BLaER1 (cell line): ENCODE measurements around the gene PSAPL1.

Experiments
- H3K27ac ChIP-seq: shearing (Covaris generic); formaldehyde crosslinking; 2 replicates; pipeline ENCODE4 v1.8.1; 2022
- H3K27me3 ChIP-seq: shearing (Covaris generic); formaldehyde crosslinking; 2 replicates; pipeline ENCODE4 v1.8.1; 2022
- H3K36me3 ChIP-seq: shearing (Covaris generic); formaldehyde crosslinking; 2 replicates; pipeline ENCODE4 v1.8.1; 2022
- H3K4me1 ChIP-seq: shearing (Covaris generic); formaldehyde crosslinking; 2 replicates; pipeline ENCODE4 v1.8.1; 2022
- H3K4me2 ChIP-seq: shearing (Covaris generic); formaldehyde crosslinking; 2 replicates; pipeline ENCODE4 v1.8.1; 2022
- H3K4me3 ChIP-seq: shearing (Covaris generic); formaldehyde crosslinking; 2 replicates; pipeline ENCODE4 v1.8.1; 2022
- H3K9ac ChIP-seq: shearing (Covaris generic); formaldehyde crosslinking; 2 replicates; pipeline ENCODE4 v1.8.1; 2022
- H3K9me3 ChIP-seq: shearing (Covaris generic); formaldehyde crosslinking; 2 replicates; pipeline ENCODE4 v1.8.1; 2022
- H4K20me1 ChIP-seq: shearing (Covaris generic); formaldehyde crosslinking; 2 replicates; pipeline ENCODE4 v1.8.1; 2022
- Cebpa-rat ChIP-seq: shearing (Covaris generic); IDR thresholded peaks from 2 replicates; pipeline ENCODE4 v1.8.1; 2022

Gene PSAPL1

GRCh38 chr4:7470522-7471128 is 35.9 kb upstream of the PSAPL1 start:
- Histone ChIP-seq H3K9ac (no peak overlapping the region), H3K27ac (no peak overlapping the region), H3K4me3 (no peak overlapping the region), H3K27me3 (no peaks in the 10 kb centered on the region), H3K36me3 (no peaks in the 10 kb centered on the region; the same call in 1 of the 2 replicates), H3K9me3 (no peaks in the 10 kb centered on the region), H4K20me1 (peaks cover 75% of the 10 kb centered on the region; the same call in 1 of the 2 replicates), H3K4me1 (peaks cover 54% of the 10 kb centered on the region), H3K4me2 (no peak overlapping the region)
- no peak for TF ChIP-seq Cebpa-rat

- H3K4me1 ChIP-seq: peaks cover 51% of the 10 kb centered on the region
- H3K27me3 ChIP-seq: no peaks in the 10 kb centered on the region
- no peak overlapping the region for H3K4me3 ChIP-seq
- H3K9me3 ChIP-seq: no peaks in the 10 kb centered on the region
- H3K36me3 ChIP-seq: no peaks in the 10 kb centered on the region; the same call in 1 of the 2 replicates
- no peak overlapping the region for H3K4me2 ChIP-seq
- TF ChIP-seq Cebpa-rat: no peak
- H3K9ac ChIP-seq: no peak overlapping the region
- no peak overlapping the region for H3K27ac ChIP-seq
- H4K20me1 ChIP-seq: peaks cover 80% of the 10 kb centered on the region; the same call in 1 of the 2 replicates
Measured at GRCh38 chr4:7470111-7470510, 35.4 kb upstream of the PSAPL1 start.

GRCh38 chr4:7469023-7469422 is 34.3 kb upstream of the PSAPL1 start:
- no peak overlapping the region for H3K4me3 ChIP-seq
- H4K20me1 ChIP-seq: peaks cover 81% of the 10 kb centered on the region; the same call in 1 of the 2 replicates
- no peak overlapping the region for H3K27ac ChIP-seq
- peaks cover 51% of the 10 kb centered on the region for H3K4me1 ChIP-seq
- no peak overlapping the region for H3K4me2 ChIP-seq
- H3K36me3 ChIP-seq: no peaks in the 10 kb centered on the region; the same call in 1 of the 2 replicates
- H3K9me3 ChIP-seq: no peaks in the 10 kb centered on the region
- TF ChIP-seq Cebpa-rat: no peak
- H3K27me3 ChIP-seq: no peaks in the 10 kb centered on the region
- H3K9ac ChIP-seq: no peak overlapping the region

GRCh38 chr4:7467471-7467870 is 32.7 kb upstream of the PSAPL1 start:
- TF ChIP-seq Cebpa-rat: no peak

GRCh38 chr4:7466904-7467303 is 32.2 kb upstream of the PSAPL1 start:
- no peak overlapping the region for H3K4me3 ChIP-seq
- no peaks in the 10 kb centered on the region; the same call in 1 of the 2 replicates for H3K36me3 ChIP-seq
- H3K27me3 ChIP-seq: no peaks in the 10 kb centered on the region
- H3K4me1 ChIP-seq: peaks cover 40% of the 10 kb centered on the region
- H3K9me3 ChIP-seq: no peaks in the 10 kb centered on the region
- H4K20me1 ChIP-seq: peaks cover 78% of the 10 kb centered on the region; the same call in 1 of the 2 replicates
- TF ChIP-seq Cebpa-rat: no peak
- peak overlapping the region; percentile 14 for H3K4me2 ChIP-seq
- H3K9ac ChIP-seq: no peak overlapping the region
- 0 out of 2 replicates have a peak overlapping the region, but pooled peaks have one; percentile 18 for H3K27ac ChIP-seq

More at GRCh38 chr4:7467471-7467870, 32.7 kb upstream of the PSAPL1 start:
- no peak overlapping the region for H3K4me3 ChIP-seq
- peaks cover 40% of the 10 kb centered on the region for H3K4me1 ChIP-seq
- no peaks in the 10 kb centered on the region for H3K27me3 ChIP-seq
- H3K27ac ChIP-seq: no peak overlapping the region
- no peak overlapping the region for H3K9ac ChIP-seq
- no peaks in the 10 kb centered on the region; the same call in 1 of the 2 replicates for H3K36me3 ChIP-seq
- no peaks in the 10 kb centered on the region for H3K9me3 ChIP-seq
- H4K20me1 ChIP-seq: peaks cover 78% of the 10 kb centered on the region; the same call in 1 of the 2 replicates
- no peak overlapping the region for H3K4me2 ChIP-seq

- peak overlapping the region; percentile 14; the same call in 1 of the 2 replicates for H3K4me2 ChIP-seq
- no peaks in the 10 kb centered on the region; the same call in 1 of the 2 replicates for H3K36me3 ChIP-seq
- no peaks in the 10 kb centered on the region for H3K9me3 ChIP-seq
- H3K4me3 ChIP-seq: no peak overlapping the region
- no peak overlapping the region for H3K9ac ChIP-seq
- TF ChIP-seq Cebpa-rat: no peak
- H3K27ac ChIP-seq: no peak overlapping the region
- no peaks in the 10 kb centered on the region for H3K27me3 ChIP-seq
- peaks cover 47% of the 10 kb centered on the region for H3K4me1 ChIP-seq
- H4K20me1 ChIP-seq: peaks cover 72% of the 10 kb centered on the region; the same call in 1 of the 2 replicates
Measured at GRCh38 chr4:7466215-7466614, 31.5 kb upstream of the PSAPL1 start.

GRCh38 chr4:7465017-7465416 is 30.3 kb upstream of the PSAPL1 start:
- Histone ChIP-seq H3K4me3 (no peak overlapping the region), H3K9ac (0 out of 2 replicates have a peak overlapping the region, but pooled peaks have one; percentile 34), H3K27ac (no peak overlapping the region), H4K20me1 (peaks cover 63% of the 10 kb centered on the region; the same call in 1 of the 2 replicates), H3K27me3 (no peaks in the 10 kb centered on the region), H3K9me3 (no peaks in the 10 kb centered on the region), H3K36me3 (no peaks in the 10 kb centered on the region; the same call in 1 of the 2 replicates), H3K4me1 (peaks cover 59% of the 10 kb centered on the region), H3K4me2 (no peak overlapping the region)
- TF ChIP-seq Cebpa-rat: no peak

- H3K36me3 ChIP-seq: no peaks in the 10 kb centered on the region; the same call in 1 of the 2 replicates
- peaks cover 66% of the 10 kb centered on the region for H3K4me1 ChIP-seq
- H3K4me3 ChIP-seq: no peak overlapping the region
- H3K9me3 ChIP-seq: no peaks in the 10 kb centered on the region
- TF ChIP-seq Cebpa-rat: no peak
- no peak overlapping the region for H3K4me2 ChIP-seq
- H3K27ac ChIP-seq: no peak overlapping the region
- peaks cover 57% of the 10 kb centered on the region; the same call in 1 of the 2 replicates for H4K20me1 ChIP-seq
- H3K27me3 ChIP-seq: no peaks in the 10 kb centered on the region
- H3K9ac ChIP-seq: no peak overlapping the region
Measured at GRCh38 chr4:7464259-7464655, 29.5 kb upstream of the PSAPL1 start.

- no peak overlapping the region for H3K9ac ChIP-seq
- H3K4me3 ChIP-seq: no peak overlapping the region
- no peak overlapping the region for H3K4me2 ChIP-seq
- H3K27ac ChIP-seq: no peak overlapping the region
- TF ChIP-seq Cebpa-rat: no peak
- no peaks in the 10 kb centered on the region; the same call in 1 of the 2 replicates for H3K36me3 ChIP-seq
- peaks cover 55% of the 10 kb centered on the region; the same call in 1 of the 2 replicates for H4K20me1 ChIP-seq
- no peaks in the 10 kb centered on the region for H3K9me3 ChIP-seq
- H3K4me1 ChIP-seq: peaks cover 72% of the 10 kb centered on the region
- no peaks in the 10 kb centered on the region for H3K27me3 ChIP-seq
Measured at GRCh38 chr4:7463566-7464258, 29.0 kb upstream of the PSAPL1 start.

- H3K27ac ChIP-seq: no peak overlapping the region
- no peak for TF ChIP-seq Cebpa-rat
- peaks cover 83% of the 10 kb centered on the region for H3K4me1 ChIP-seq
- H4K20me1 ChIP-seq: peaks cover 52% of the 10 kb centered on the region; the same call in 1 of the 2 replicates
- H3K9me3 ChIP-seq: no peaks in the 10 kb centered on the region
- 0 out of 2 replicates have a peak overlapping the region, but pooled peaks have one; percentile 24 for H3K9ac ChIP-seq
- no peaks in the 10 kb centered on the region for H3K36me3 ChIP-seq
- H3K27me3 ChIP-seq: no peaks in the 10 kb centered on the region
- no peak overlapping the region for H3K4me3 ChIP-seq
- peak overlapping the region; percentile 36 for H3K4me2 ChIP-seq
Measured at GRCh38 chr4:7462509-7462971, 27.8 kb upstream of the PSAPL1 start.
